ENCODE data around the gene CADM4.

GRCh38 chr19:43622956-43623355, 16.7 kb downstream of the CADM4 start:
- no peak for TF ChIP-seq CTCF (IDR thresholded peaks at IDR 0.05)
- TF ChIP-seq EZH2 (IDR thresholded peaks at IDR 0.05): no peak

Data from neural progenitor cell (in vitro differentiated cells).